Hepatocyte (in vitro differentiated cells): ENCODE measurements around the gene ARHGAP5. TPM values are rescaled to one million over a fixed set of nuclear protein-coding genes. Genes with fewer than 3 reads are reported as not detected.

ENCODE experiments used
- DNase-seq: peaks from one replicate; pipeline ENCODE4 v3.0.0-alpha.2; 2016; ENCODE audit warnings: low spot score
- H2AFZ ChIP-seq: fragments of 200-600 bp; sonication (generic); 2 replicates; pipeline ENCODE4 v1.6.0; 2016; ENCODE audit warnings: antibody characterized with exemption, mild to moderate bottlenecking
- H3K27ac ChIP-seq: fragments of 200-600 bp; sonication (generic); 2 replicates; pipeline ENCODE4 v1.5.1; 2016; ENCODE audit warnings: mild to moderate bottlenecking
- H3K27me3 ChIP-seq: fragments of 200-600 bp; sonication (generic); 2 replicates; pipeline ENCODE4 v1.6.1; 2016
- H3K36me3 ChIP-seq: fragments of 200-600 bp; sonication (generic); replicated peaks from 2 replicates; pipeline ENCODE4 v1.5.1; 2016; ENCODE audit warnings: low read depth; ENCODE audit not compliant: insufficient read depth
- H3K4me1 ChIP-seq: fragments of 200-600 bp; sonication (generic); 2 replicates; pipeline ENCODE4 v1.5.1; 2016; ENCODE audit warnings: mild to moderate bottlenecking, moderate library complexity; ENCODE audit not compliant: insufficient read depth
- H3K4me2 ChIP-seq: fragments of 200-600 bp; sonication (generic); 2 replicates; pipeline ENCODE4 v1.6.0; 2016
- H3K4me3 ChIP-seq: fragments of 200-600 bp; sonication (generic); 2 replicates; pipeline ENCODE4 v1.5.1; 2016; ENCODE audit warnings: mild to moderate bottlenecking
- H3K79me2 ChIP-seq: fragments of 200-600 bp; sonication (generic); 2 replicates; pipeline ENCODE4 v1.6.0; 2017; ENCODE audit warnings: mild to moderate bottlenecking
- H3K9me2 ChIP-seq: fragments of 200-600 bp; sonication (generic); replicated peaks from 2 replicates; pipeline ENCODE4 v1.6.0; 2017; ENCODE audit warnings: mild to moderate bottlenecking; ENCODE audit not compliant: insufficient read depth
- H3K9me3 ChIP-seq: fragments of 200-600 bp; sonication (generic); 2 replicates; pipeline ENCODE4 v1.5.1; 2016; ENCODE audit warnings: low read depth, mild to moderate bottlenecking
- H4K20me1 ChIP-seq: fragments of 200-600 bp; sonication (generic); 2 replicates; pipeline ENCODE4 v1.6.0; 2016; ENCODE audit warnings: mild to moderate bottlenecking; ENCODE audit not compliant: insufficient read depth, poor library complexity, severe bottlenecking
- CTCF ChIP-seq: fragments of 200-600 bp; sonication (generic); IDR thresholded peaks from 2 replicates; pipeline ENCODE4 v1.5.1; 2016; ENCODE audit warnings: antibody characterized with exemption, mild to moderate bottlenecking; ENCODE audit not compliant: poor library complexity
- EZH2 ChIP-seq: fragments of 200-600 bp; sonication (generic); IDR thresholded peaks from 2 replicates; pipeline ENCODE4 v1.6.1; 2016; ENCODE audit warnings: antibody characterized with exemption, mild to moderate bottlenecking, borderline replicate concordance
- EZH2phosphoT487 ChIP-seq: fragments of 200-600 bp; sonication (generic); IDR thresholded peaks from one replicate; pipeline ENCODE4 v1.6.1; 2018; ENCODE audit warnings: antibody characterized with exemption, mild to moderate bottlenecking, low read depth, moderate library complexity; ENCODE audit not compliant: unreplicated experiment, severe bottlenecking
- WGBS: methylation state at CpG from one replicate; pipeline ENCODE4 v1.1.6; 2016; ENCODE audit warnings: low lambda C conversion rate; ENCODE audit errors: missing lambda C conversion rate; 5-methylcytosine and 5-hydroxymethylcytosine counted together
- polyA plus RNA-seq: library from polyadenylated mRNA; unstranded; fragments of >200 nt; fragmentation: Nextera tagmentation; extraction: Ambion mirVana; gene quantifications from 2 replicates; pipeline ENCODE4 v1.2.1, GENCODE V29; 2016
- total RNA-seq: library from RNA; depleted of rRNA; stranded (reverse); fragments of >200 nt; gene quantifications from 2 replicates; pipeline ENCODE4 v1.2.3, GENCODE V29; 2014

Gene ARHGAP5
- total and polyA plus RNA-seq, 2 experiments from 2014 or later: 16.5 to 144 TPM

- Histone ChIP-seq H3K36me3 (no peaks in the 10 kb centered on the region), H3K4me2 (peak overlapping the region; percentile 59), H4K20me1 (peaks cover 97% of the 10 kb centered on the region), H2AFZ (no peak overlapping the region), H3K4me3 (no peak overlapping the region), H3K27me3 (no peaks in the 10 kb centered on the region), H3K27ac (peak overlapping the region; percentile 56), H3K9me3 (no peaks in the 10 kb centered on the region), H3K4me1 (peaks cover 45% of the 10 kb centered on the region), H3K9me2 (no peaks in the 10 kb centered on the region), H3K79me2 (peaks cover 100% of the 10 kb centered on the region)
- DNase-seq: no peak
- TF ChIP-seq CTCF (no peak), EZH2 (no peak), EZH2phosphoT487 (no peak)
Observed at GRCh38 chr14:32083789-32084188, 6.7 kb downstream of the ARHGAP5 start.

GRCh38 chr14:32085182-32085844, 8.2 kb downstream of the ARHGAP5 start:
- Histone ChIP-seq H3K4me1 (peaks cover 36% of the 10 kb centered on the region), H3K27me3 (no peaks in the 10 kb centered on the region), H3K4me3 (no peak overlapping the region), H3K9me2 (no peaks in the 10 kb centered on the region), H2AFZ (no peak overlapping the region), H4K20me1 (peaks cover 94% of the 10 kb centered on the region), H3K9me3 (no peaks in the 10 kb centered on the region), H3K79me2 (peaks cover 100% of the 10 kb centered on the region), H3K27ac (no peak overlapping the region), H3K36me3 (no peaks in the 10 kb centered on the region), H3K4me2 (no peak overlapping the region)
- TF ChIP-seq CTCF: no peak
- no peak for TF ChIP-seq EZH2phosphoT487
- TF ChIP-seq EZH2: no peak
- WGBS: 84% methylated on average over 3 of the region's 3 CpGs
- DNase-seq: no peak

GRCh38 chr14:32085845-32086383, 8.8 kb downstream of the ARHGAP5 start:
- 61% methylated on average over 2 of the region's 2 CpGs for WGBS
- H3K36me3 ChIP-seq: no peaks in the 10 kb centered on the region
- TF ChIP-seq EZH2 (no peak), EZH2phosphoT487 (no peak), CTCF (no peak)
- no peak overlapping the region for H2AFZ ChIP-seq
- H3K79me2 ChIP-seq: peaks cover 100% of the 10 kb centered on the region
- H3K4me3 ChIP-seq: no peak overlapping the region
- no peaks in the 10 kb centered on the region for H3K9me3 ChIP-seq
- peaks cover 30% of the 10 kb centered on the region for H3K4me1 ChIP-seq
- no peaks in the 10 kb centered on the region for H3K27me3 ChIP-seq
- H3K9me2 ChIP-seq: no peaks in the 10 kb centered on the region
- no peak for DNase-seq
- peak overlapping the region; percentile 16 for H3K4me2 ChIP-seq
- peaks cover 88% of the 10 kb centered on the region for H4K20me1 ChIP-seq
- H3K27ac ChIP-seq: no peak overlapping the region
